Endothelial cell of umbilical vein (primary cell): ENCODE measurements around the gene SORT1. TPM values are rescaled to one million over a fixed set of nuclear protein-coding genes. Genes with fewer than 3 reads are reported as not detected.

ENCODE experiments used
- BruUV-seq: library from RNA; stranded (reverse); fragments of 400-500 nt; replicated peaks from 2 replicates; lab custom pipeline; 2021; lab: Mats Ljungman, UMichigan
- CTCF ChIA-PET: fragments of 300-600, 350-600 bp; sonication (Branson Sonifier 250); formaldehyde crosslinking; loops from one replicate; lab custom pipeline; 2021; ENCODE audit warnings: antibody characterized with exemption, inconsistent platforms; lab: Charles Lee
- POLR2A ChIA-PET: fragments of 300-600, 350-600 bp; sonication (Branson Sonifier 250); formaldehyde crosslinking; loops from one replicate; lab custom pipeline; 2021; ENCODE audit warnings: antibody characterized with exemption, inconsistent platforms; lab: Charles Lee
- DNase-seq: peaks from one replicate; pipeline ENCODE4 v3.0.0-alpha.2; 2011; ENCODE audit warnings: low read depth, low spot score
- FAIRE-seq: peaks from 2 replicates; lab custom pipeline; 2011; peaks lifted over from hg19 to GRCh38; lab: Jason Lieb, UNC
- H2AFZ ChIP-seq: 2 replicates; pipeline ENCODE4 v1.6.0; 2012; ENCODE audit warnings: low read depth, low read length, control low read depth, inconsistent platforms
- H3K27ac ChIP-seq: 2 replicates; pipeline ENCODE4 v1.5.1; 2011; ENCODE audit warnings: low read depth, mild to moderate bottlenecking, control low read depth, low read length, moderate library complexity; ENCODE audit not compliant: insufficient read depth
- H3K27me3 ChIP-seq, 2 experiments: 2 replicates each; pipeline versions ENCODE4 v1.6.0 to v1.6.1; 2011; ENCODE audit warnings: low read length in 2 of 2, mixed read lengths in 1 of 2; ENCODE audit not compliant: control insufficient read depth in 2 of 2, insufficient read depth in 2 of 2
- H3K36me3 ChIP-seq, 2 experiments: 2 replicates in 1 of 2; 3 replicates in 1 of 2; pipeline ENCODE4 v1.5.1; 2011; ENCODE audit warnings: low read length in 2 of 2, mild to moderate bottlenecking in 1 of 2, moderate library complexity in 1 of 2; ENCODE audit not compliant: control insufficient read depth in 2 of 2, insufficient read depth in 2 of 2; ENCODE audit errors: extremely low read depth in 1 of 2
- H3K4me1 ChIP-seq: 3 replicates; pipeline ENCODE4 v1.5.1; 2011; ENCODE audit warnings: mild to moderate bottlenecking, low read length; ENCODE audit not compliant: control insufficient read depth, insufficient read depth; ENCODE audit errors: extremely low read depth
- H3K4me2 ChIP-seq: 2 replicates; pipeline ENCODE4 v1.6.1; 2011; ENCODE audit warnings: low read length, control low read depth, mixed read lengths; ENCODE audit not compliant: insufficient read depth
- H3K4me3 ChIP-seq, 3 experiments: fragments of 200-600 bp in 1 of 3; sonication (generic), shearing (Covaris generic) in 1 of 3; replicated peaks in 1 of 3; 2 replicates each; pipeline ENCODE4 v1.5.1; 2011 to 2016; ENCODE audit warnings: control low read depth in 3 of 3, low read length in 3 of 3, mild to moderate bottlenecking in 2 of 3, inconsistent platforms in 1 of 3, low read depth in 1 of 3, moderate library complexity in 1 of 3; ENCODE audit not compliant: insufficient read depth in 1 of 3
- H3K79me2 ChIP-seq: 2 replicates; pipeline ENCODE4 v1.6.0; 2012; ENCODE audit warnings: low read length, inconsistent platforms; ENCODE audit not compliant: control insufficient read depth, insufficient read depth
- H3K9ac ChIP-seq: replicated peaks from 2 replicates; pipeline ENCODE3; 2011; ENCODE audit warnings: low read length, control low read depth; ENCODE audit not compliant: insufficient read depth; ENCODE audit errors: extremely low read depth
- H3K9me1 ChIP-seq: replicated peaks from 3 replicates; pipeline ENCODE4 v1.6.0; 2011; ENCODE audit warnings: mild to moderate bottlenecking, low read length; ENCODE audit not compliant: control insufficient read depth, insufficient read depth; ENCODE audit errors: extremely low read depth
- H3K9me3 ChIP-seq: replicated peaks from 2 replicates; pipeline ENCODE4 v1.5.1; 2012; ENCODE audit warnings: low read length, inconsistent platforms; ENCODE audit not compliant: control insufficient read depth, insufficient read depth
- H4K20me1 ChIP-seq: replicated peaks from 2 replicates; pipeline ENCODE3; 2011; ENCODE audit warnings: mild to moderate bottlenecking, low read length; ENCODE audit not compliant: control insufficient read depth, insufficient read depth; ENCODE audit errors: extremely low read depth
- EZH2 ChIP-seq: IDR thresholded peaks from 2 replicates; pipeline ENCODE4 v1.6.1; 2012; ENCODE audit warnings: borderline replicate concordance, low read depth, mild to moderate bottlenecking, moderate library complexity, low read length, inconsistent platforms; ENCODE audit not compliant: severe bottlenecking
- FOS ChIP-seq: IDR thresholded peaks from 2 replicates; pipeline ENCODE4 v1.6.1; 2011; ENCODE audit warnings: mild to moderate bottlenecking, low read length, moderate library complexity, borderline replicate concordance; ENCODE audit not compliant: insufficient read depth
- GATA2 ChIP-seq: IDR thresholded peaks from 2 replicates; pipeline ENCODE4 v1.7.0; 2011; ENCODE audit warnings: low read depth, mild to moderate bottlenecking, moderate library complexity, mixed read lengths, low read length; ENCODE audit not compliant: insufficient read length, insufficient read depth
- JUN ChIP-seq: IDR thresholded peaks from 2 replicates; pipeline ENCODE4 v1.6.1; 2011; ENCODE audit warnings: borderline replicate concordance, low read depth; ENCODE audit not compliant: insufficient read length, insufficient read depth
- MYC ChIP-seq: IDR thresholded peaks from one replicate; pipeline ENCODE4 v1.6.1; 2011; ENCODE audit warnings: mild to moderate bottlenecking, low read depth, low read length
- POLR2A ChIP-seq: IDR thresholded peaks from 2 replicates; pipeline ENCODE4 v1.6.1; 2012; ENCODE audit warnings: low read depth, mild to moderate bottlenecking, control low read depth, low read length
- POLR2AphosphoS5 ChIP-seq: IDR thresholded peaks from 2 replicates; pipeline ENCODE4 v1.6.1; 2012; ENCODE audit warnings: low read depth, mild to moderate bottlenecking, control low read depth, low read length, moderate library complexity; ENCODE audit not compliant: insufficient read depth
- dilution Hi-C: fragments of 300-500 bp; cut with MboI; formaldehyde crosslinking; loops from one replicate; pipeline ENCODE4 v1.15.0; 2019; ENCODE audit warnings: low sequenced_read_pairs; ENCODE audit not compliant: extremely low pct_ligation_motif_present
- intact Hi-C: fragments of 100-400 bp; cut with micrococcal nuclease; formaldehyde crosslinking; loops from one replicate; pipeline ENCODE4 v1.10.0; 2022
- polyA plus RNA-seq, 4 experiments: library from polyadenylated mRNA; depleted of rRNA in 3 of 4; stranded (reverse) in 3 of 4; unstranded in 1 of 4; fragments of >200 nt; gene quantifications; 2 replicates each; pipeline versions ENCODE4 v1.2.1 to v1.2.3, GENCODE V29; 2011 to 2012; ENCODE audit warnings: missing spikeins in 1 of 4
- total RNA-seq: library from RNA; stranded (reverse); gene quantifications from 2 replicates; pipeline ENCODE4 v1.2.3, GENCODE V29; 2021
- TF ChIP-seq, protein P1 (sequence below), 2 donors: IDR thresholded peaks; 1 replicate in 1 of 2; 2 replicates in 1 of 2; pipeline ENCODE4 v1.5.1; 2011; ENCODE audit warnings: low read length in 2 of 2, mild to moderate bottlenecking in 2 of 2, moderate library complexity in 2 of 2, control low read depth in 1 of 2, inconsistent platforms in 1 of 2, low read depth in 1 of 2; ENCODE audit not compliant: insufficient read depth in 1 of 2; ENCODE audit errors: extremely low read depth in 1 of 2
- TF ChIP-seq, protein P2 (sequence below): IDR thresholded peaks from 2 replicates; pipeline ENCODE4 v1.6.1; 2011; ENCODE audit not compliant: insufficient read depth, insufficient read length

SORT1 gene
- total and polyA plus RNA-seq, 2 donors (not counting 3 experiments of a cell fraction or from before 2014, with no cell fraction given): 6.8 to 17.8 TPM

DNA sequence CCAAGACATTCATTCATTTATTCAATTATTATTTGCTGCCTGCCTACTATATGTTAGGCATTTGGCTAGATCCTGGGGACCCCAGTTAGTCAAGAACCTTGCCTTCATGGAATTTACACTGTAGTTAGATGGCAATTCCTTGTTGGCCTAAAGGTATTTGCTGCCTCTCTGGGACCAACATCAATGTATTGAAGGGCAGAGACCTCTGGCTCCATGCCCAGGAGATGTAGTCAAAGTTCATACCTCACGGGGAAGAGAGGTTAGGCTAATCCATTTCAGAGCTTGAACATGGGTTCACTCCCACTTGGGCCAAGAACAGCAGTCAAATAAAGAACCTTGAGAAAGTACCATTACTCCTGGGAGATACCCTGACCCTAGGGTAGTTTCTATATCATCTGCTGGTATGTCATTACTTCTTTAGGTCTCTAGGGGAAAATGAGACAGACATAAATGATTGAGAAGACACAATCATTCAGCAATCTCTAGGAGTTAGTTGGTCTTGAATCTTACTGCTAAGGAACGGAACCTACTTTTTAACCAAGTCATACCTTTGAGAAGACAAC lies 32.0 kb downstream of the SORT1 start:
- H3K9ac ChIP-seq: no peak overlapping the region
- H3K27ac ChIP-seq: no peak overlapping the region
- CTCF ChIA-PET: no interaction called here
- BruUV-seq: no TSS peak
- no peak overlapping the region for H3K4me2 ChIP-seq
- no peaks in the 10 kb centered on the region for H3K9me1 ChIP-seq
- no peak for TF ChIP-seq POLR2AphosphoS5
- no peak for TF ChIP-seq GATA2
- no peak for TF ChIP-seq JUN
- no peak for TF ChIP-seq FOS
- TF ChIP-seq POLR2A: no peak
- TF ChIP-seq EZH2: no peak
- TF ChIP-seq MYC: no peak
- TF ChIP-seq, protein P1, sequence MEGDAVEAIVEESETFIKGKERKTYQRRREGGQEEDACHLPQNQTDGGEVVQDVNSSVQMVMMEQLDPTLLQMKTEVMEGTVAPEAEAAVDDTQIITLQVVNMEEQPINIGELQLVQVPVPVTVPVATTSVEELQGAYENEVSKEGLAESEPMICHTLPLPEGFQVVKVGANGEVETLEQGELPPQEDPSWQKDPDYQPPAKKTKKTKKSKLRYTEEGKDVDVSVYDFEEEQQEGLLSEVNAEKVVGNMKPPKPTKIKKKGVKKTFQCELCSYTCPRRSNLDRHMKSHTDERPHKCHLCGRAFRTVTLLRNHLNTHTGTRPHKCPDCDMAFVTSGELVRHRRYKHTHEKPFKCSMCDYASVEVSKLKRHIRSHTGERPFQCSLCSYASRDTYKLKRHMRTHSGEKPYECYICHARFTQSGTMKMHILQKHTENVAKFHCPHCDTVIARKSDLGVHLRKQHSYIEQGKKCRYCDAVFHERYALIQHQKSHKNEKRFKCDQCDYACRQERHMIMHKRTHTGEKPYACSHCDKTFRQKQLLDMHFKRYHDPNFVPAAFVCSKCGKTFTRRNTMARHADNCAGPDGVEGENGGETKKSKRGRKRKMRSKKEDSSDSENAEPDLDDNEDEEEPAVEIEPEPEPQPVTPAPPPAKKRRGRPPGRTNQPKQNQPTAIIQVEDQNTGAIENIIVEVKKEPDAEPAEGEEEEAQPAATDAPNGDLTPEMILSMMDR (IDR thresholded peaks at IDR 0.05; ENCODE audit: extremely low read depth in 1 of 2, insufficient read depth in 1 of 2, low read depth in 1 of 2, low read length in 2 of 2): no peak
- TF ChIP-seq, protein P2, sequence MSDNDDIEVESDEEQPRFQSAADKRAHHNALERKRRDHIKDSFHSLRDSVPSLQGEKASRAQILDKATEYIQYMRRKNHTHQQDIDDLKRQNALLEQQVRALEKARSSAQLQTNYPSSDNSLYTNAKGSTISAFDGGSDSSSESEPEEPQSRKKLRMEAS: no peak
- peaks cover 4 to 5% of the 10 kb centered on the region in 2 experiments for H3K27me3 ChIP-seq
- no peak overlapping the region for H2AFZ ChIP-seq
- POLR2A ChIA-PET: no interaction called here
- no peaks in the 10 kb centered on the region for H3K36me3 ChIP-seq
- dilution Hi-C loops (no loop called here), intact Hi-C loops (no loop called here)
- no peak for DNase-seq
- no peak for FAIRE-seq
- H3K9me3 ChIP-seq: no peaks in the 10 kb centered on the region
- H3K79me2 ChIP-seq: no peaks in the 10 kb centered on the region
- H3K4me1 ChIP-seq: no peaks in the 10 kb centered on the region
- no peaks in the 10 kb centered on the region for H4K20me1 ChIP-seq
- H3K4me3 ChIP-seq: no peak overlapping the region
